AG04449 (cell line): ENCODE measurements around the gene PFKFB3.

Experiments
- CTCF ChIA-PET: fragments of 350-600 bp; formaldehyde crosslinking; extraction: SDS; loops from one replicate; lab custom pipeline; 2021; ENCODE audit warnings: antibody characterized with exemption; lab: Yijun Ruan, JAX
- POLR2A ChIA-PET: fragments of 400-600, 350-600 bp; formaldehyde crosslinking; extraction: SDS; loops from one replicate; lab custom pipeline; 2020; ENCODE audit warnings: antibody characterized with exemption, inconsistent platforms; lab: Yijun Ruan, JAX
- DNase-seq: peaks from one replicate; pipeline ENCODE4 v3.0.0-alpha.2; 2010; ENCODE audit warnings: low read depth, low spot score
- H3K4me3 ChIP-seq: 2 replicates; pipeline ENCODE4 v1.5.1; 2011; ENCODE audit warnings: low read depth, mild to moderate bottlenecking, control low read depth, low read length
- CTCF ChIP-seq: IDR thresholded peaks from one replicate; pipeline ENCODE4 v1.5.1; 2011; ENCODE audit warnings: mild to moderate bottlenecking, moderate library complexity, low read length, control low read depth, inconsistent platforms; ENCODE audit not compliant: insufficient read depth; ENCODE audit errors: missing control alignments

The PFKFB3 gene

GRCh38 chr10:6229290-6229689 is 26.6 kb downstream of the PFKFB3 start:
- CTCF ChIA-PET: interaction anchor here (1.6 kb wide), 1 partner anchor 26 kb away, joined by 3 read pairs; the partner anchor contains the start of gene PFKFB3
- POLR2A ChIA-PET: interaction anchor here (1.4 to 2.2 kb wide), 2 partner anchors 27 kb away, joined by 4 to 15 read pairs; partner anchors contain the start of gene PFKFB3
- DNase-seq: no peak
- no peak for TF ChIP-seq CTCF
- no peak overlapping the region for H3K4me3 ChIP-seq

GRCh38 chr10:6229746-6230145 is 27.0 kb downstream of the PFKFB3 start:
- H3K4me3 ChIP-seq: no peak overlapping the region
- POLR2A ChIA-PET: interaction anchor here (1.4 kb wide), 1 partner anchor 27 kb away, joined by 4 read pairs; the partner anchor contains the start of gene PFKFB3
- TF ChIP-seq CTCF: no peak
- CTCF ChIA-PET: interaction anchor here (1.6 kb wide), 1 partner anchor 27 kb away, joined by 3 read pairs; the partner anchor contains the start of gene PFKFB3
- no peak for DNase-seq

DNA sequence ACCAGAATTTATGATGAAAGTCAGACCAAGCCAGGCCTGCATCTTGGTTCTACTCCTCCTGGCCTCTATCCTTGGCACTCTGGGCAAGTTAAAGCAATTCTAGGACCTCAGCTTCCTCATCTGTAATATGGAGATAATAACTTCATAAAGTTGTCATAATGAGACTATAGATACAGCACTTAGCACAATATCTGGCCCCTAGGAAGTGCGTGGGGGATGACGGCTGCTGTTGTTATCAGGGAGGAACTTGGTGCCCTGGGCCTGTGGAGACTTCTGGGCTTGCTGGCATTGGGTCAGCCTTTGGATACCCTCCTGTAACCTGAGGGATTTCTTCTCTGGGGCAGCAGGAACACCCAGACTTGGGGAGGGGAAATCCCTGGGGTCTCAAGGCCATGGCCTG is 27.6 kb downstream of the PFKFB3 start:
- POLR2A ChIA-PET: interaction anchor here (1.4 kb wide), 1 partner anchor 28 kb away, joined by 4 read pairs; the partner anchor contains the start of gene PFKFB3
- CTCF ChIA-PET: interaction anchor here (1.6 kb wide), 1 partner anchor 27 kb away, joined by 3 read pairs; the partner anchor contains the start of gene PFKFB3
- H3K4me3 ChIP-seq: no peak overlapping the region
- no peak for TF ChIP-seq CTCF
- no peak for DNase-seq

GRCh38 chr10:6231146-6231545 is 28.4 kb downstream of the PFKFB3 start:
- TF ChIP-seq CTCF: no peak
- DNase-seq: no peak
- POLR2A ChIA-PET: no interaction called here
- CTCF ChIA-PET: no interaction called here
- H3K4me3 ChIP-seq: no peak overlapping the region

DNA sequence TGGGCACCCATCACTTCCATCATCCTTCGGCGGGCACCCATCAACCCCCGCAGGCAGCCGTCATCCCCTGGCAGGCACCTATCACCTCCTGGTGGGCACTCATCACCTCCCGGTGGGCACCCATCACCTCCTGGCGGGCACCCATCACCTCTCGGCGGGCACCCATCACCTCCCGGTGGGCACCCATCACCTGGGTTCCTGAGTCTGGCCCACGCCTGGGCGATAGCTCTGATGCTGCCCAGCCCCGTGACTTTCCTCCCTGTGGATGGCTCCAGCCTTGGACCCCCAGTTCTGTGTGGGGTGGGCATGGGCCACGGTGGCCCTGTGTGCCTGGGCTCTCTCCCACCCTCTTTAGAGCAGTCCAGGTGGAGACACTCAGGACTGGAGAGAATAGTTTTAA is 29.0 kb downstream of the PFKFB3 start:
- ChIA-PET CTCF (no interaction called here), POLR2A (no interaction called here)
- no peak for TF ChIP-seq CTCF
- no peak for DNase-seq
- no peak overlapping the region for H3K4me3 ChIP-seq

GRCh38 chr10:6232225-6232807 is 29.6 kb downstream of the PFKFB3 start:
- TF ChIP-seq CTCF: no peak
- CTCF ChIA-PET: no interaction called here
- POLR2A ChIA-PET: no interaction called here
- no peak overlapping the region for H3K4me3 ChIP-seq
- no peak for DNase-seq
